WTC11 (cell line): ENCODE data around the gene PLXNA1. TPM values are rescaled to one million over a fixed set of nuclear protein-coding genes. Genes with fewer than 3 reads are reported as not detected.

Experiments used
- ATAC-seq: fragments of 200-7000 bp; cut with Tn5 transposase; 2 replicates; pipeline ENCODE4 v1.10.0; 2021; ENCODE audit warnings: mild to moderate bottlenecking, moderate library complexity
- CTCF ChIA-PET: fragments of 300-600 bp; sonication (Branson Sonifier 250); formaldehyde crosslinking; loops from one replicate; lab custom pipeline; 2021; ENCODE audit warnings: antibody characterized with exemption; lab: Charles Lee
- POLR2A ChIA-PET: fragments of 350-600 bp; sonication (Branson Sonifier 250); formaldehyde crosslinking; loops from one replicate; lab custom pipeline; 2021; ENCODE audit warnings: antibody characterized with exemption; lab: Charles Lee
- DNase-seq: peaks from one replicate; pipeline ENCODE4 v3.0.0; 2021; ENCODE audit warnings: low spot score
- H3K27ac Mint-ChIP-seq: 2 replicates; pipeline ENCODE4 v1.8.0; 2021; ENCODE audit warnings: mixed read lengths
- H3K27me3 Mint-ChIP-seq: 2 replicates; pipeline ENCODE4 v1.8.0; 2021; ENCODE audit warnings: low read depth, mild to moderate bottlenecking, moderate library complexity, mixed read lengths
- H3K36me3 Mint-ChIP-seq: 2 replicates; pipeline ENCODE4 v1.8.0; 2021; ENCODE audit warnings: mixed read lengths
- H3K4me1 Mint-ChIP-seq: 2 replicates; pipeline ENCODE4 v1.8.0; 2022; ENCODE audit warnings: mixed read lengths
- H3K4me3 Mint-ChIP-seq: 2 replicates; pipeline ENCODE4 v1.8.0; 2021; ENCODE audit warnings: mild to moderate bottlenecking, moderate library complexity, mixed read lengths
- H3K9me3 Mint-ChIP-seq: 2 replicates; pipeline ENCODE4 v1.8.0; 2021; ENCODE audit warnings: mixed read lengths
- AFF4 ChIP-seq: sonication (generic); formaldehyde crosslinking; IDR thresholded peaks from 2 replicates; pipeline ENCODE4 v1.8.1; 2023; ENCODE audit warnings: mild to moderate bottlenecking, missing genetic modification reagents, borderline replicate concordance
- CBFB ChIP-seq: sonication (generic); formaldehyde crosslinking; IDR thresholded peaks from 2 replicates; pipeline ENCODE4 v1.8.1; 2022; ENCODE audit warnings: mild to moderate bottlenecking, low read depth, missing genetic modification reagents
- CTCF ChIP-seq: fragments of 200-600 bp; IDR thresholded peaks from 2 replicates; pipeline ENCODE4 v1.8.0; 2022; ENCODE audit warnings: antibody characterized with exemption
- E2F5 ChIP-seq: sonication (generic); formaldehyde crosslinking; IDR thresholded peaks from 2 replicates; pipeline ENCODE4 v1.8.1; 2022; ENCODE audit warnings: mild to moderate bottlenecking, moderate library complexity, missing genetic modification reagents
- FOXP1 ChIP-seq: sonication (generic); formaldehyde crosslinking; IDR thresholded peaks from 2 replicates; pipeline ENCODE4 v1.8.0; 2022; ENCODE audit warnings: missing genetic modification reagents, mild to moderate bottlenecking, moderate library complexity, borderline replicate concordance
- IRF2 ChIP-seq: sonication (generic); formaldehyde crosslinking; IDR thresholded peaks from 2 replicates; pipeline ENCODE4 v1.8.0; 2022; ENCODE audit warnings: low read depth, missing genetic modification reagents, borderline replicate concordance
- JUN ChIP-seq: sonication (generic); formaldehyde crosslinking; IDR thresholded peaks from 2 replicates; pipeline ENCODE4 v1.8.0; 2023; ENCODE audit warnings: mild to moderate bottlenecking, missing genetic modification reagents
- PREB ChIP-seq: sonication (generic); formaldehyde crosslinking; IDR thresholded peaks from 2 replicates; pipeline ENCODE4 v1.8.1; 2022; ENCODE audit warnings: mild to moderate bottlenecking, missing genetic modification reagents, moderate library complexity, borderline replicate concordance
- SP1 ChIP-seq: sonication (generic); formaldehyde crosslinking; conservative IDR thresholded peaks from 2 replicates; pipeline ENCODE4 v1.8.1; 2022; ENCODE audit warnings: missing genetic modification reagents
- TCF7 ChIP-seq: sonication (generic); formaldehyde crosslinking; IDR thresholded peaks from 2 replicates; pipeline ENCODE4 v1.8.0; 2022; ENCODE audit warnings: mild to moderate bottlenecking, low read depth, missing genetic modification reagents, moderate library complexity
- ZNF121 ChIP-seq: sonication (generic); formaldehyde crosslinking; IDR thresholded peaks from 2 replicates; pipeline ENCODE4 v1.8.0; 2023; ENCODE audit warnings: missing genetic modification reagents
- ZNF532 ChIP-seq: fragments of 250-450 bp; sonication (Bioruptor Pico); IDR thresholded peaks from 2 replicates; pipeline ENCODE4 v1.9.0; 2021; ENCODE audit warnings: mild to moderate bottlenecking, borderline replicate concordance
- ZNF671 ChIP-seq: fragments of 250-450 bp; sonication (Bioruptor Pico); IDR thresholded peaks from 2 replicates; pipeline ENCODE4 v1.8.0; 2021; ENCODE audit warnings: mild to moderate bottlenecking
- total RNA-seq: library from RNA; stranded (reverse); gene quantifications from 3 replicates; pipeline ENCODE4 v1.2.3, GENCODE V29; 2021
- TF ChIP-seq, protein P1 (sequence below): sonication (generic); formaldehyde crosslinking; IDR thresholded peaks from 2 replicates; pipeline ENCODE4 v1.8.1; 2023; ENCODE audit warnings: mild to moderate bottlenecking, missing genetic modification reagents
- TF ChIP-seq, protein P2 (sequence below): sonication (generic); formaldehyde crosslinking; IDR thresholded peaks from 2 replicates; pipeline ENCODE4 v1.8.0; 2022; ENCODE audit warnings: mild to moderate bottlenecking, missing genetic modification reagents
- TF ChIP-seq, protein P3 (sequence below): sonication (generic); formaldehyde crosslinking; IDR thresholded peaks from 2 replicates; pipeline ENCODE4 v1.8.0; 2023; ENCODE audit warnings: missing genetic modification reagents, mild to moderate bottlenecking, borderline replicate concordance

PLXNA1 gene
- total RNA-seq, 1 experiment from 2014 or later, result 53.8 TPM

- peaks cover 21% of the 10 kb centered on the region for H3K27me3 Mint-ChIP-seq
- H3K4me3 Mint-ChIP-seq, result peak overlapping the region; percentile 73
- POLR2A ChIA-PET, result interaction anchor here (1.1 kb wide), 1 partner anchor 230 kb away, joined by 3 read pairs; no protein-coding TSS in a partner anchor
- DNase-seq (no peak), ATAC-seq (peak; percentile 42)
- no peak overlapping the region for H3K27ac Mint-ChIP-seq
- no peaks in the 10 kb centered on the region; the same call in 1 of the 2 replicates for H3K9me3 Mint-ChIP-seq
- H3K4me1 Mint-ChIP-seq, result peaks cover 9% of the 10 kb centered on the region
- CTCF ChIA-PET, result interaction anchor here (1.0 to 5.0 kb wide), 27 partner anchors 10 to 565 kb away, joined by 3 to 34 read pairs (median 4); no protein-coding TSS in a partner anchor
- H3K36me3 Mint-ChIP-seq, result no peaks in the 10 kb centered on the region
- TF ChIP-seq JUN (CRISPR knock-in tag) (no peak), PREB (CRISPR knock-in tag) (no peak), AFF4 (CRISPR knock-in tag) (no peak), CBFB (CRISPR knock-in tag) (no peak), IRF2 (CRISPR knock-in tag) (no peak), FOXP1 (no peak), E2F5 (CRISPR knock-in tag) (no peak), CTCF (no peak), ZNF121 (CRISPR knock-in tag) (no peak), ZNF532 (CRISPR knock-in tag) (no peak), ZNF671 (CRISPR knock-in tag) (no peak), TCF7 (no peak), SP1 (CRISPR knock-in tag) (no peak)
- TF ChIP-seq, protein P1, sequence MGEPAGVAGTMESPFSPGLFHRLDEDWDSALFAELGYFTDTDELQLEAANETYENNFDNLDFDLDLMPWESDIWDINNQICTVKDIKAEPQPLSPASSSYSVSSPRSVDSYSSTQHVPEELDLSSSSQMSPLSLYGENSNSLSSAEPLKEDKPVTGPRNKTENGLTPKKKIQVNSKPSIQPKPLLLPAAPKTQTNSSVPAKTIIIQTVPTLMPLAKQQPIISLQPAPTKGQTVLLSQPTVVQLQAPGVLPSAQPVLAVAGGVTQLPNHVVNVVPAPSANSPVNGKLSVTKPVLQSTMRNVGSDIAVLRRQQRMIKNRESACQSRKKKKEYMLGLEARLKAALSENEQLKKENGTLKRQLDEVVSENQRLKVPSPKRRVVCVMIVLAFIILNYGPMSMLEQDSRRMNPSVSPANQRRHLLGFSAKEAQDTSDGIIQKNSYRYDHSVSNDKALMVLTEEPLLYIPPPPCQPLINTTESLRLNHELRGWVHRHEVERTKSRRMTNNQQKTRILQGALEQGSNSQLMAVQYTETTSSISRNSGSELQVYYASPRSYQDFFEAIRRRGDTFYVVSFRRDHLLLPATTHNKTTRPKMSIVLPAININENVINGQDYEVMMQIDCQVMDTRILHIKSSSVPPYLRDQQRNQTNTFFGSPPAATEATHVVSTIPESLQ (CRISPR knock-in tag), result no peak
- TF ChIP-seq, protein P2, sequence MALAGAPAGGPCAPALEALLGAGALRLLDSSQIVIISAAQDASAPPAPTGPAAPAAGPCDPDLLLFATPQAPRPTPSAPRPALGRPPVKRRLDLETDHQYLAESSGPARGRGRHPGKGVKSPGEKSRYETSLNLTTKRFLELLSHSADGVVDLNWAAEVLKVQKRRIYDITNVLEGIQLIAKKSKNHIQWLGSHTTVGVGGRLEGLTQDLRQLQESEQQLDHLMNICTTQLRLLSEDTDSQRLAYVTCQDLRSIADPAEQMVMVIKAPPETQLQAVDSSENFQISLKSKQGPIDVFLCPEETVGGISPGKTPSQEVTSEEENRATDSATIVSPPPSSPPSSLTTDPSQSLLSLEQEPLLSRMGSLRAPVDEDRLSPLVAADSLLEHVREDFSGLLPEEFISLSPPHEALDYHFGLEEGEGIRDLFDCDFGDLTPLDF (CRISPR knock-in tag), result no peak
- TF ChIP-seq, protein P3, sequence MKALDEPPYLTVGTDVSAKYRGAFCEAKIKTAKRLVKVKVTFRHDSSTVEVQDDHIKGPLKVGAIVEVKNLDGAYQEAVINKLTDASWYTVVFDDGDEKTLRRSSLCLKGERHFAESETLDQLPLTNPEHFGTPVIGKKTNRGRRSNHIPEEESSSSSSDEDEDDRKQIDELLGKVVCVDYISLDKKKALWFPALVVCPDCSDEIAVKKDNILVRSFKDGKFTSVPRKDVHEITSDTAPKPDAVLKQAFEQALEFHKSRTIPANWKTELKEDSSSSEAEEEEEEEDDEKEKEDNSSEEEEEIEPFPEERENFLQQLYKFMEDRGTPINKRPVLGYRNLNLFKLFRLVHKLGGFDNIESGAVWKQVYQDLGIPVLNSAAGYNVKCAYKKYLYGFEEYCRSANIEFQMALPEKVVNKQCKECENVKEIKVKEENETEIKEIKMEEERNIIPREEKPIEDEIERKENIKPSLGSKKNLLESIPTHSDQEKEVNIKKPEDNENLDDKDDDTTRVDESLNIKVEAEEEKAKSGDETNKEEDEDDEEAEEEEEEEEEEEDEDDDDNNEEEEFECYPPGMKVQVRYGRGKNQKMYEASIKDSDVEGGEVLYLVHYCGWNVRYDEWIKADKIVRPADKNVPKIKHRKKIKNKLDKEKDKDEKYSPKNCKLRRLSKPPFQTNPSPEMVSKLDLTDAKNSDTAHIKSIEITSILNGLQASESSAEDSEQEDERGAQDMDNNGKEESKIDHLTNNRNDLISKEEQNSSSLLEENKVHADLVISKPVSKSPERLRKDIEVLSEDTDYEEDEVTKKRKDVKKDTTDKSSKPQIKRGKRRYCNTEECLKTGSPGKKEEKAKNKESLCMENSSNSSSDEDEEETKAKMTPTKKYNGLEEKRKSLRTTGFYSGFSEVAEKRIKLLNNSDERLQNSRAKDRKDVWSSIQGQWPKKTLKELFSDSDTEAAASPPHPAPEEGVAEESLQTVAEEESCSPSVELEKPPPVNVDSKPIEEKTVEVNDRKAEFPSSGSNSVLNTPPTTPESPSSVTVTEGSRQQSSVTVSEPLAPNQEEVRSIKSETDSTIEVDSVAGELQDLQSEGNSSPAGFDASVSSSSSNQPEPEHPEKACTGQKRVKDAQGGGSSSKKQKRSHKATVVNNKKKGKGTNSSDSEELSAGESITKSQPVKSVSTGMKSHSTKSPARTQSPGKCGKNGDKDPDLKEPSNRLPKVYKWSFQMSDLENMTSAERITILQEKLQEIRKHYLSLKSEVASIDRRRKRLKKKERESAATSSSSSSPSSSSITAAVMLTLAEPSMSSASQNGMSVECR (CRISPR knock-in tag), result no peak
These were observed 817 bp upstream of the PLXNA1 start for GRCh38 chr3:126982126-126982470.
